Liver (tissue), 9 donors: ENCODE data around the gene SCGN. TPM values are rescaled to one million over a fixed set of nuclear protein-coding genes. Genes with fewer than 3 reads are reported as not detected.
A peak's percentile ranks its signal among the peaks of the same experiment; 100 is the strongest.

ENCODE experiments used
- DNase-seq: peaks from one replicate; pipeline ENCODE4 v3.0.0-alpha.2; 2017; ENCODE audit warnings: low spot score
- H3K27ac ChIP-seq, 2 donors: one replicate each; pipeline ENCODE4 v1.7.0; 2013; ENCODE audit warnings: inconsistent platforms in 2 of 2, low read length in 2 of 2, control low read depth in 1 of 2, low read depth in 1 of 2, mild to moderate bottlenecking in 1 of 2
- H3K27me3 ChIP-seq, 4 donors: one replicate each; pipeline versions ENCODE4 v1.6.1 to v1.7.0; 2013; ENCODE audit warnings: low read length in 3 of 4, inconsistent platforms in 1 of 4, mild to moderate bottlenecking in 1 of 4, moderate library complexity in 1 of 4; ENCODE audit not compliant: control insufficient read depth in 4 of 4, insufficient read depth in 4 of 4
- H3K36me3 ChIP-seq, 4 donors: one replicate each; pipeline versions ENCODE4 v1.6.1 to v1.7.0; 2013; ENCODE audit warnings: low read length in 3 of 4, mild to moderate bottlenecking in 3 of 4, low read depth in 1 of 4, moderate library complexity in 1 of 4; ENCODE audit not compliant: control insufficient read depth in 4 of 4, insufficient read depth in 3 of 4
- H3K4me1 ChIP-seq, 4 donors: one replicate each; pipeline versions ENCODE4 v1.6.1 to v1.7.0; 2013; ENCODE audit warnings: low read length in 3 of 4, mild to moderate bottlenecking in 3 of 4, moderate library complexity in 1 of 4; ENCODE audit not compliant: control insufficient read depth in 4 of 4, insufficient read depth in 4 of 4
- H3K4me3 ChIP-seq, 3 donors: one replicate each; pipeline versions ENCODE4 v1.6.1 to v1.7.0; 2013; ENCODE audit warnings: low read length in 3 of 3, control low read depth in 1 of 3, low read depth in 1 of 3, mild to moderate bottlenecking in 1 of 3
- H3K9ac ChIP-seq, 2 donors: one replicate each; pipeline ENCODE4 v1.7.0; 2013; ENCODE audit warnings: low read length in 2 of 2, mild to moderate bottlenecking in 2 of 2, moderate library complexity in 2 of 2, control low read depth in 1 of 2, low read depth in 1 of 2
- H3K9me3 ChIP-seq, 4 donors: one replicate each; pipeline versions ENCODE4 v1.6.1 to v1.7.0; 2013; ENCODE audit warnings: low read length in 3 of 4; ENCODE audit not compliant: control insufficient read depth in 4 of 4
- ATF3 ChIP-seq: IDR thresholded peaks from 2 replicates; pipeline ENCODE4 v1.6.1; 2016; ENCODE audit warnings: antibody characterized with exemption
- EGR1 ChIP-seq, 2 donors: IDR thresholded peaks; 2 replicates each; pipeline ENCODE4 v1.6.1; 2016 to 2018; ENCODE audit warnings: antibody characterized with exemption in 2 of 2, low read depth in 2 of 2
- FOXA1 ChIP-seq: IDR thresholded peaks from 2 replicates; pipeline ENCODE4 v1.6.1; 2016; ENCODE audit warnings: antibody characterized with exemption
- GABPA ChIP-seq, 2 donors: IDR thresholded peaks in 1 of 2; conservative IDR thresholded peaks in 1 of 2; 2 replicates each; pipeline ENCODE4 v1.6.1; 2016; ENCODE audit warnings: antibody characterized with exemption in 2 of 2, mild to moderate bottlenecking in 1 of 2, moderate library complexity in 1 of 2
- HNF4A ChIP-seq, 2 donors: conservative IDR thresholded peaks; 2 replicates each; pipeline ENCODE4 v1.6.1; 2016; ENCODE audit warnings: antibody characterized with exemption in 2 of 2, mild to moderate bottlenecking in 2 of 2
- HNF4G ChIP-seq: IDR thresholded peaks from 2 replicates; pipeline ENCODE4 v1.6.1; 2016; ENCODE audit warnings: antibody characterized with exemption
- NR2F2 ChIP-seq: IDR thresholded peaks from 2 replicates; pipeline ENCODE4 v1.6.1; 2016; ENCODE audit warnings: antibody characterized with exemption
- RAD21 ChIP-seq, 2 donors: IDR thresholded peaks; 2 replicates each; pipeline ENCODE4 v1.6.1; 2016; ENCODE audit warnings: antibody characterized with exemption in 2 of 2, mild to moderate bottlenecking in 2 of 2
- RXRA ChIP-seq, 2 donors: IDR thresholded peaks; 2 replicates each; pipeline ENCODE4 v1.6.1; 2017 to 2018; ENCODE audit warnings: antibody characterized with exemption in 2 of 2, mild to moderate bottlenecking in 1 of 2
- SP1 ChIP-seq: IDR thresholded peaks from 2 replicates; pipeline ENCODE4 v1.6.1; 2018; ENCODE audit warnings: antibody characterized with exemption, mild to moderate bottlenecking
- TAF1 ChIP-seq: conservative IDR thresholded peaks from 2 replicates; pipeline ENCODE4 v1.6.1; 2016; ENCODE audit warnings: antibody characterized with exemption, mild to moderate bottlenecking
- WGBS: extraction: QIAGEN DNeasy Blood & Tissue Kit; methylation state at CpG from one replicate; pipeline ENCODE4 v1.1.7; 2013; 5-methylcytosine and 5-hydroxymethylcytosine counted together
- polyA plus RNA-seq, 2 donors: library from polyadenylated mRNA; stranded (reverse) in 1 of 2; unstranded in 1 of 2; fragments of 200-250 nt in 1 of 2; fragments of >200 nt in 1 of 2; fragmentation: Nextera tagmentation in 1 of 2; extraction: Ambion mirVana in 1 of 2; gene quantifications; one replicate each; pipeline versions ENCODE4 v1.2.1 to v1.2.3, GENCODE V29; 2013 to 2015
- total RNA-seq, 2 donors: library from RNA; depleted of rRNA; stranded (reverse); fragments of >200 nt; gene quantifications; one replicate each; pipeline ENCODE4 v1.2.3, GENCODE V29; 2014
- TF ChIP-seq, protein P1 (sequence below): IDR thresholded peaks from 2 replicates; pipeline ENCODE4 v1.6.1; 2016; ENCODE audit warnings: antibody characterized with exemption
- TF ChIP-seq, protein P2 (sequence below): fragments of 150-350 bp; IDR thresholded peaks from 2 replicates; pipeline ENCODE4 v1.5.1; 2017; ENCODE audit warnings: improper control_type of control experiment, low read depth, low read length; ENCODE audit not compliant: missing input control
- TF ChIP-seq, protein P3 (sequence below): IDR thresholded peaks from 2 replicates; pipeline ENCODE4 v1.6.1; 2016; ENCODE audit warnings: antibody characterized with exemption, mild to moderate bottlenecking
- donor health status: healthy.
- donor health status: healthy.
- donor health status: healthy.
- donor health status: healthy.
- donor health status: healthy.

SCGN gene
- total and polyA plus RNA-seq, 4 donors = 0.28 to 8.1 (median 2.8) TPM

- no peak for TF ChIP-seq SP1
- Histone ChIP-seq H3K4me1 (no peaks in the 10 kb centered on the region), H3K4me3 (no peak overlapping the region), H3K27me3 (no peaks in the 10 kb centered on the region), H3K9ac (peak overlapping the region in 1 of 2 donors; percentile 18), H3K36me3 (peaks cover 0 to 2% (median 0%) of the 10 kb centered on the region in 4 donors), H3K9me3 (no peaks in the 10 kb centered on the region), H3K27ac (no peak overlapping the region)
- DNase-seq = no peak
- WGBS = 90% methylated on average over 1 of the region's 1 CpG
These were observed 48.8 kb upstream of the SCGN start for GRCh38 chr6:25603251-25603650.

DNA sequence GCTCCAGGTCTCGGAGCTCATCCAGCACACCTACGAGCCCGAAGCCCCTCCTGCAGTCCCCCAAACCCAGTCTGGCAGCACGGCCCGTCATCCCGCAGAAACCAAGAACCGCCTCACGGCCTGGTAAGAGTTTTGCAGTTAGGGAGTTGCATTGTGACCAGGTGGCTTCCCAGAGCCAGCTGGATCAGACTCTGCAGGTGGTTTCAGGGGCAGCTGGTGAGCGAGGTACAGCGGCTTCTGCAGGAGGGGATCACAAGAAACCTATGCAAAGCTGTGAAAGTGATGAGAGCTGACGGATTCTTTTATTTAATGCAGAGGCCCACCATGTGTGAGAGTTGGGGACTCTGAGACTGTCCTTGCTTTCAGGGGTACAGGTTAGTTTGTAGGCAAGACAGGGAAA lies 45.9 kb upstream of the SCGN start:
- 96% methylated on average over 11 of the region's 11 CpGs for WGBS
- TF ChIP-seq HNF4G (no peak), GABPA (IDR thresholded peaks at IDR 0.05 in 1 of 2, conservative IDR thresholded peaks at IDR 0.05 in 1 of 2) (no peak), NR2F2 (no peak), FOXA1 (no peak), SP1 (no peak), EGR1 (IDR thresholded peaks at IDR 0.05; ENCODE audit: low read depth in 2 of 2) (no peak), RXRA (IDR thresholded peaks at IDR 0.05) (no peak)
- TF ChIP-seq, protein P1, sequence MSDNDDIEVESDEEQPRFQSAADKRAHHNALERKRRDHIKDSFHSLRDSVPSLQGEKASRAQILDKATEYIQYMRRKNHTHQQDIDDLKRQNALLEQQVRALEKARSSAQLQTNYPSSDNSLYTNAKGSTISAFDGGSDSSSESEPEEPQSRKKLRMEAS = no peak
- TF ChIP-seq, protein P2, sequence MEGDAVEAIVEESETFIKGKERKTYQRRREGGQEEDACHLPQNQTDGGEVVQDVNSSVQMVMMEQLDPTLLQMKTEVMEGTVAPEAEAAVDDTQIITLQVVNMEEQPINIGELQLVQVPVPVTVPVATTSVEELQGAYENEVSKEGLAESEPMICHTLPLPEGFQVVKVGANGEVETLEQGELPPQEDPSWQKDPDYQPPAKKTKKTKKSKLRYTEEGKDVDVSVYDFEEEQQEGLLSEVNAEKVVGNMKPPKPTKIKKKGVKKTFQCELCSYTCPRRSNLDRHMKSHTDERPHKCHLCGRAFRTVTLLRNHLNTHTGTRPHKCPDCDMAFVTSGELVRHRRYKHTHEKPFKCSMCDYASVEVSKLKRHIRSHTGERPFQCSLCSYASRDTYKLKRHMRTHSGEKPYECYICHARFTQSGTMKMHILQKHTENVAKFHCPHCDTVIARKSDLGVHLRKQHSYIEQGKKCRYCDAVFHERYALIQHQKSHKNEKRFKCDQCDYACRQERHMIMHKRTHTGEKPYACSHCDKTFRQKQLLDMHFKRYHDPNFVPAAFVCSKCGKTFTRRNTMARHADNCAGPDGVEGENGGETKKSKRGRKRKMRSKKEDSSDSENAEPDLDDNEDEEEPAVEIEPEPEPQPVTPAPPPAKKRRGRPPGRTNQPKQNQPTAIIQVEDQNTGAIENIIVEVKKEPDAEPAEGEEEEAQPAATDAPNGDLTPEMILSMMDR = no peak
- H3K4me1 ChIP-seq = no peaks in the 10 kb centered on the region
- H3K9me3 ChIP-seq = no peaks in the 10 kb centered on the region
- H3K36me3 ChIP-seq = no peaks in the 10 kb centered on the region
- no peak overlapping the region for H3K27ac ChIP-seq
- no peak overlapping the region for H3K4me3 ChIP-seq
- no peaks in the 10 kb centered on the region for H3K27me3 ChIP-seq
- DNase-seq = no peak
- H3K9ac ChIP-seq = no peak overlapping the region

DNA sequence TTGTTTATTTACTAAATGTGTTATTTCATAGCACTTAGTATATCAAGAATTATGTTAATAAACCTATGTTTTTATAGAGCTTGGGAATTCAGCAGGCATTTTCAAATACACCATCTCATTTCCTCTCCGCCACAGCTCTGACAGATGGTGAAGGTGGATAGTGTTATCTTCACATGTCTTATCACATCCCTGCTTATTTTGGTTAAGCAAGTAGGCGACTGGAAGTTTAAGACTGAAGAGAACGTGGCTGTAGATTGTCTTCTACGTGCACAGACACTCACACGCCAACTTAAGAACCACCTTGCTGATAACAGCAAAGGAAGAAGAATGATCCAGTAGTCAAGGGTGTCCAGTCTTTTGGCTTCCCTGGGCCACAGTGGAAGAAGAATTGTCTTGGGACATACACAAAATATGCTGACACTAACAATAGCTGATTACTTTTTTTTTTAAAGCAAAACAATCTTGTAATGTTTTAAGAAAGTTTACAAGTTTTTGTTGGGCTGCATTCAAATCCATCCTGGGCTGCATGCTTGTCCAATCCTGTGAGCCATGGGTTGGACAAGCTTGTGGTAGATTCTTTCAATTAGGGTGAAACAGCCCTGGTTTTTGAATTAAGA lies 43.3 kb upstream of the SCGN start:
- Histone ChIP-seq H3K4me3 (no peak overlapping the region), H3K27ac (no peak overlapping the region), H3K36me3 (no peaks in the 10 kb centered on the region), H3K27me3 (no peaks in the 10 kb centered on the region), H3K9me3 (no peaks in the 10 kb centered on the region), H3K9ac (no peak overlapping the region), H3K4me1 (no peaks in the 10 kb centered on the region)
- WGBS = 93% methylated on average over 5 of the region's 5 CpGs
- TF ChIP-seq TAF1 = no peak
- no peak for TF ChIP-seq NR2F2
- TF ChIP-seq RAD21 (IDR thresholded peaks at IDR 0.05) = no peak
- TF ChIP-seq, protein P3, sequence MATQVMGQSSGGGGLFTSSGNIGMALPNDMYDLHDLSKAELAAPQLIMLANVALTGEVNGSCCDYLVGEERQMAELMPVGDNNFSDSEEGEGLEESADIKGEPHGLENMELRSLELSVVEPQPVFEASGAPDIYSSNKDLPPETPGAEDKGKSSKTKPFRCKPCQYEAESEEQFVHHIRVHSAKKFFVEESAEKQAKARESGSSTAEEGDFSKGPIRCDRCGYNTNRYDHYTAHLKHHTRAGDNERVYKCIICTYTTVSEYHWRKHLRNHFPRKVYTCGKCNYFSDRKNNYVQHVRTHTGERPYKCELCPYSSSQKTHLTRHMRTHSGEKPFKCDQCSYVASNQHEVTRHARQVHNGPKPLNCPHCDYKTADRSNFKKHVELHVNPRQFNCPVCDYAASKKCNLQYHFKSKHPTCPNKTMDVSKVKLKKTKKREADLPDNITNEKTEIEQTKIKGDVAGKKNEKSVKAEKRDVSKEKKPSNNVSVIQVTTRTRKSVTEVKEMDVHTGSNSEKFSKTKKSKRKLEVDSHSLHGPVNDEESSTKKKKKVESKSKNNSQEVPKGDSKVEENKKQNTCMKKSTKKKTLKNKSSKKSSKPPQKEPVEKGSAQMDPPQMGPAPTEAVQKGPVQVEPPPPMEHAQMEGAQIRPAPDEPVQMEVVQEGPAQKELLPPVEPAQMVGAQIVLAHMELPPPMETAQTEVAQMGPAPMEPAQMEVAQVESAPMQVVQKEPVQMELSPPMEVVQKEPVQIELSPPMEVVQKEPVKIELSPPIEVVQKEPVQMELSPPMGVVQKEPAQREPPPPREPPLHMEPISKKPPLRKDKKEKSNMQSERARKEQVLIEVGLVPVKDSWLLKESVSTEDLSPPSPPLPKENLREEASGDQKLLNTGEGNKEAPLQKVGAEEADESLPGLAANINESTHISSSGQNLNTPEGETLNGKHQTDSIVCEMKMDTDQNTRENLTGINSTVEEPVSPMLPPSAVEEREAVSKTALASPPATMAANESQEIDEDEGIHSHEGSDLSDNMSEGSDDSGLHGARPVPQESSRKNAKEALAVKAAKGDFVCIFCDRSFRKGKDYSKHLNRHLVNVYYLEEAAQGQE = no peak
- no peak for TF ChIP-seq HNF4G
- no peak for TF ChIP-seq ATF3
- TF ChIP-seq HNF4A (conservative IDR thresholded peaks at IDR 0.05) = no peak
- no peak for TF ChIP-seq EGR1 (IDR thresholded peaks at IDR 0.05; ENCODE audit: low read depth in 2 of 2)
- TF ChIP-seq, protein P1 = no peak
- TF ChIP-seq GABPA (IDR thresholded peaks at IDR 0.05 in 1 of 2, conservative IDR thresholded peaks at IDR 0.05 in 1 of 2) = no peak
- TF ChIP-seq, protein P2 = no peak
- TF ChIP-seq RXRA (IDR thresholded peaks at IDR 0.05) = no peak
- no peak for DNase-seq
